Skin epidermis (tissue), 12 donors: Measurements from ENCODE around the gene TARBP2.

Experiments
- H3K27ac ChIP-seq, 21 experiments: fragments of 200-600 bp; sonication (generic) in 11 of 21; one replicate each; pipeline ENCODE4 v1.5.0; 2020; ENCODE audit warnings: mild to moderate bottlenecking in 3 of 21, inconsistent platforms in 2 of 21, moderate library complexity in 2 of 21
- H3K4me3 ChIP-seq, 7 experiments: fragments of 200-600 bp; sonication (generic) in 2 of 7; one replicate each; pipeline ENCODE4 v1.5.0; 2020; ENCODE audit warnings: inconsistent platforms in 2 of 7, mild to moderate bottlenecking in 2 of 7, moderate library complexity in 1 of 7

TARBP2 gene

DNA sequence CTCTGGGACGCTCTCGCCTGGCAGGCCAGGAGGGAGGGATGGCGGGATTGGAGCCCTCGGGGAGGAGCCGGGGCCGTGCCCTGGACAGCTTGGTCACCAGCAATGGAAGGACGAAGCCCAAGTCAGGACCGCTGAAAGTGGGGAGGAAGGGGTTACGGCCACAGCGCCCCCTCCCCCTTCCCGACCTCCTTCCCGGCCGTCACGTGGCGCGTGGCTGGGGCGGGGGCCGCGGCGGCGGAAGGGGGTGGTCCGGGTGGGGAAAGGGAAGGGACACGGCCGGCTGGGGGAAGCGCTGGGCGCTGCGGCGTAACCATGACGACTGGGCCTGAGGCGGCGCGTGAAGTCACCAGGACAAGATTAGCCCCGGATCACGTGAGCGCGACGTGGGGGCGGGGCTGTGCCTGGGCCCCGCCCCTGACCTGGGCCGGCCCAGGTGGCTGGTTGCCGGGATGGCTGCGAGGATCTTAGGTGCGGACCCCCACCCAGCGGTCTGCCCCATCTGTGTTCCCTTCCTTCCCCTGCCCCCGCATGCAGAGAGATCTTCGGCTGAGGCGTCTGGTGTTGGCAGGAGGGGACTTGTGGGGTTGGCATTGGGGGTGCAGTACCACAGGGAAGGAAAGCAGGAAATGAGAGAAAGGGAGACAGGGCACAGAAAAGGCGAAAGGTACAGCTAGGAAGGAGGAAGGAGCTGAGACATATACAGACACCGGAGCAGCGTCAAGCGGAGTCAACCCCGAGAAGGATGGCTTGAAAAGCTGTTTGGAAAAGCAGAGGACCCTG, 8.1 kb upstream of the TARBP2 start:
- Histone ChIP-seq H3K4me3 (peak overlapping the region; percentile 29 to 58 (median 44)), H3K27ac (peak overlapping the region; percentile 39 to 88 (median 78))

DNA sequence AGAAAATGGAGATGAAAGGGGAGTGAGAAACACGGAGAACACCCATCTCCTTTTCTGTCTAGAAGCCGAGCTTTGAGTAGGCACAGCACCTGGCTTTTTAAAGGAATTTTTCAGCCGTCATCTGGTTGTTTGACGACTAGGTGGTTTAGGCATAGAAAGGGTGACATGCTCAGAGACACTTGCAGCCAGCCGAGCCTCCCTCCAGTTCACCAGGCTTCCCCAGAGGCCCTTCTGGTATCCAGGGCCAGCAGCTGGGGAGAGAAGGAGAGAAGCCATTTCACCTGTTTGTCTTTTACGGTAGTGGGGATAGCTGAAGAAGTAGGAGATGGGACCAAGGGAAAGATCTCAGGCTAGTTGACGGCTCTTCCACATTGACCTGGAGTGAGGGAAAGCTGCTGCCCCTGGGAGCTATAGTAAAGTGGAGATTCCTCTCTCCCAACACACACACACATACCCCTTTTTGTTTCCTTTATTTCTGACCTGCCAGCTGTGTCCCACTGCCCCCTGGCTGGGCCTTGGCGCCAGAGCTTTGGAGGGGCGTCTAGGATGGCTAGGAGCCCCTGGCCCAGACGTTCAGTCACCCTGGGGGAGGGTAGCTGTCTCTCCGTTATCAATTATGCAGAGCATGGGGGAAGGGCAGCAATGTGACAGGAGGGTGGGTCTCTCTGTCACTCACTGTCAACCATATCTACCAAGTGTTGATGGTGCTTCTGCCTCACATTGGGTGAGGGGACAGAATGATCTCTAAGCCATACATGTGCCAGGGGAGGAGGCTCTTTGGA, 7.3 kb upstream of the TARBP2 start:
- Histone ChIP-seq H3K27ac (peak overlapping the region in 18 of 21 experiments; percentile 59 to 88 (median 79)), H3K4me3 (peak overlapping the region in 6 of 7 experiments; percentile 35 to 58 (median 45))

DNA sequence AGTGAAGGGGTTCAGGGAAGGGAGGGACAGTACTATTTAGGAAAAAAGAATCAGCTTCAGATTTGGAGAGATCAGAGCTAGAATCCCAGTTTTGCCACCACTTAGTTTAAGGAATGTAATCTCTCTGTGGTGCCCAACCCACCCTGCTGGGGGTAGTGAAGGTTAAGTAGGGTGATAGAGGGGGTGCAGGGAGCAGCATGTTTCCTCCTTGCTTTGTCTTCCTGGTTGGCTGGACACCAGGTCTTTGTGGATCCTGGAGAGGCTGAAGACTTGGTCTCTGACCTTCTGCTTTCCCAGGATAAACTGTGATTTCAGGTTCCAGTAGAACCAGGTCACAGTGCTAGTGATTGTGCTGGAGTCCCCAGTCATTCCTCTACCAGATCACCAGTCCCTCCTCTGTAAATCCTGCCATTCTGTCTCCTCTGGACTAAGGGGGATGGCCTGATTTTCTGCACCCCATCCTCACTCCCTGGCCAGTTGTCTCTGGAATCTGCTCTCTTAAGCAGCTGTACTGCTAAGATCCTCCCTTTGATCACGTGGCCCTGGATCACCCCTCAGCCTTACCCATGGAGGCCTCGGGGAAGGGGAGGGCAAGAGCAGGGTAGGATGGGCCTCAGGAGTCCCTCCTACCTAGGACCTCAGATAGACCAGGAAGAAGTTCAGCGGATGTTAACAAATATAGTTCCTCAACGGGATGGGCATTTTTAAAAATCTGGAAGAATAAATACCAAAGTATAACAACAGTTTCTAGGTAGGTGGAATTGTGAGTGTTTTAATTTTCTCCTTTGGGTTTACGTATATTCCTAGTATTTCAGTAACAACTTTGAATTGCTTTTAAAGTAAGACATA, 5.0 kb upstream of the TARBP2 start:
- Histone ChIP-seq H3K4me3 (no peak overlapping the region), H3K27ac (peak overlapping the region in 10 of 21 experiments; percentile 6 to 71 (median 58))

DNA sequence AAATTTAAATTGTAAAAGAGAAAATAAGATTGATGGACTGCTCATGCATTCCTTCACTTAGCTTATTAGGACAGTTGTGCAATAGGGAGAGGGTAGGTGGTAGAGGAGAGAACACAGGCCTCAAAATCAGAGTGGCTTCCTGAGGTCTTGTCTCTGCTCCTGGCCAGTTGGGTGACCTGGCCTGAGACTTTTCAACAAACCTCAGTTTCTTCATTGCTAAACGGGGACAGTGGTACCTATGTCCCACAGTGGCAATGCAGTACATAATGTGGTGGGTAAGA, 4.4 kb upstream of the TARBP2 start:
- peak overlapping the region in 7 of 21 experiments; percentile 6 to 71 (median 49) for H3K27ac ChIP-seq
- H3K4me3 ChIP-seq, result no peak overlapping the region

DNA sequence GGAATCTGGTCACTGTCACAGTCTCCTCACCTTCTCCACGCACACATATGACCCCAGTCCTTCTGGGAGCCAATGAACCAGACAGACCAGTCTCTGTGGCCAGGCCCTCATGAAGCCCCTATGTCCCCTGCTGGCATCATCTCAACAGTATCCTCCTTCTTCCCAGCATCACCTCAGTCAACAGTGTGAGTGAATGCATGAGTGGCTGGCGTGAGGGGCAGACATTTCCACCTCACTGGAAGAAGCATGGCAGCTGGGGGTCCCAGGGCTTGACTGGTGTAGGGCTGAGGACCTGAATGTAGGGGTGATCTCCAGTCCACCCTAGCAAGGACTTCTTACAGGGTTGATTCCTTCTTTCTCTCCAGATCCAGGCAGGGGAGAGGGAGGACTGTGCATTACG, 3.6 kb upstream of the TARBP2 start:
- Histone ChIP-seq H3K27ac (peak overlapping the region in 3 of 21 experiments; percentile 5 to 49 (median 8)), H3K4me3 (no peak overlapping the region)

DNA sequence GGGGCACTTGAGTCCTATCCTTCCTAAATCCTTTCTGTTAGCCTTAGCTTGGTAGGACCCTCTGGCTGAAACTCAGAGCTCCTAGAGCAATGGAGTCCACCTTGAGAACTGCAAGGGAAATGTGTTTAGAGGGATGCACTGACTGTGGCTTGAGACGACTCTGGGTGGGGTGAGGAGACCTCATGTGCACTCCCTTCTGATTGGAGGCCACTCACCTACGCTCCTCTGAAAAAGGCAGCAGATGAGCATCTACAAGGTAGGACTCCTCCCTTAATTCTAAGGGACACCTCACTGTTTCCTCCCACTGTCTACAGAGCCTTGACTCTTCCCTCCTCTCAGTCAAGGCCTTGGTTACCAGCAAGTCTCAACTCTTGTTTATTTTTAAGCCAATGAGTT, 2.9 kb upstream of the TARBP2 start:
- peak overlapping the region in 1 of 7 experiments; percentile 70 for H3K4me3 ChIP-seq
- peak overlapping the region in 5 of 21 experiments; percentile 12 to 95 (median 91) for H3K27ac ChIP-seq

DNA sequence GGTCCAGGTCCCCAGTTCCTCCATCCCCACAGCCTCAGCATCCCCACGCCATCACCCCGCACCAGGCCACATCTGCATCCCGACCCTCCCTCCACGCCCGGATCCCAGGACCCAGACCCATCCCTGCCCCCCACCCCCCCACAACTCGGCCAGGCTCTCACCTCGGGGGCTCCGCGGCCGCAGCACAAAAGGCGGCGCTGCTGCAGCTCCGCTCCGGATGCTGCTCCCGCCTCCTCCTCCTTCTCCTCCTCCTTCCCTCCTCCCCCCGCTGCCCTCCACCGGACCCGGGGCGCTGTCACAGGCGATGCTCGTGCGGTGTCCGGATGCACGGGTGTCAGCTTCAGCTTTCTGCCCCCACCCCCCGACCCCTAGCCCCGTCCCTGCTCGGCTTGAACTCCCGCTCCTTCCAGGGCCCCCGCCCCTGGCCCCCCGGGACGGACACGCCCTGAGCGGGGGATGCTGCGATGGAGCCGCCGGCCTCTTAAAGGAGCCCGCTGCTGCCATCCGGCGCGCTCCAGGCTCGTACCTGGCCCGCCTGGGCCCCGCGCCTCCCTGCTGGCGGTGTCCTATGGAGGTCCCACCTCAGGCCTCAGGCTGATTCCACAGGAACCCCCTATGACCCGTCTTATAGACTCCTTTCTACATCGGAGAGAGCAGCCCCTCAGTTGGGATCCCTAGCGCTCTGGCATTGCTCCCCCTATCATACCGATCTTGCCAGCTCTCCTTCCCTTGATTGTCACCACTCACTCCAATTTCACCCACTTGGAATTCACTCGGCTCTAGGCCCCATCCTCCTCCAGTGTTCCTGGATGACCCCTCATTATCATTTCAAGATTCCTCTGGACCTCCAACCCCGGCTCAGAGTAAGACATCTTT, 1.6 kb upstream of the TARBP2 start, which contains the start of gene MAP3K12:
Gene MAP3K12 (minus strand): TSS at position 193 of the 876 bp plus-strand sequence. CDS start 12,067 bp downstream, outside the sequence.
- Histone ChIP-seq H3K4me3 (peak within 1 kb of the TSS; percentile 59 to 70 (median 62)), H3K27ac (peak within 1 kb of the TSS; percentile 55 to 99 (median 95))

DNA sequence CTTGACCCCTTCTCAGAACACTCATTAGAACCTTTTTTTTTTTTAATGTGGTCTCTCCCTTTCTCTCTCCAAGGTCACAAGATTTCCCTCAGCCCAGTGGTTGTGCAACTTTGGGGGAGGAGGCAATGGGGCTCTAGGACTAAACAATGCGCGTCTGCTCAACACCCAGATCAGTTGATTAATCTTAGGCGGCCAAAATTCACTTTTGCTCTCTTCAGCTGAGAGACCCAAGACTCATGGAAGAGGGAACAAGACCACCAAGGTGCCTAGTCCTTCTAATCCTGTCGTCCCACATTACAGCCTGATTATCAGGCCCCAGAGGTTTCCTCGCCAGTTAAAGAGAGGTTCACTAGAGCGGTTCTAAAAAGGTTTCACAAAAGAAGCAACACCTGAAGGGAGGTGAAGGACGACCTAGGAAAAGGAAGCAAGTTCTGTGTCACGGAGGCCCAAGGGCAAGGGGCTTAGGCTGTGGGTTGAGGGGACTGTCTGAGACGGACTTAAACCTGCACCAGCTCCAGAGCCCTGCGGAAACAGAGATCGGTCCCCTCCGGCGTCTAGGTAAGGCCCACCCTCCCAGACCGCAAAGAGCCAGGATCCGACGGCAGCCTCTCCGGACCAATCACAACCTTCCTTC, 824 bp upstream of the TARBP2 start:
- peak overlapping the region; percentile 55 to 99 (median 95) for H3K27ac ChIP-seq

DNA sequence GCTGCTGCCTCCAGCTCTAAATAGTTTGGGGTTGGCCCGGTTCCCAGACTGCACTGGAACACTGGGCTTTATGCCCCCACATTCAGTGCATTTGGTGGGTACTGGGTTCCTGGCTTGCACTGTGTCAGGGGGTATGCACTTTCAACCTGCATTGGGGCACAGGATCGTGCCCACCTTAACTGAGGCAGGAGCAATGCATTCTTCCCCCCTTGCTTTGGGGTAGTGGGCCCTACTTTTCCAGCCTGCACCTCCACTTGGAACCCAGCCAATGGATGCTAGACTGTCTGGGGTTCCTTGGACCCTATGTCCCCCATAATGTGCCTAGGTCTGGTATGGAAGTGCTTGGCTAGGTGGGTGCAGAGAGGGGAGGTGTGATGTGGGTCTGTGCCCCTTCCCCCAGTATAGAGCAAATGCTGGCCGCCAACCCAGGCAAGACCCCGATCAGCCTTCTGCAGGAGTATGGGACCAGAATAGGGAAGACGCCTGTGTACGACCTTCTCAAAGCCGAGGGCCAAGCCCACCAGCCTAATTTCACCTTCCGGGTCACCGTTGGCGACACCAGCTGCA, 615 bp downstream of the TARBP2 start:
- Histone ChIP-seq H3K4me3 (peak overlapping the region; percentile 48 to 70 (median 62)), H3K27ac (peak overlapping the region in 20 of 21 experiments; percentile 88 to 99 (median 95))

More for the DNA sequence above, 824 bp upstream of the TARBP2 start:
- peak overlapping the region; percentile 59 to 70 (median 62) for H3K4me3 ChIP-seq

DNA sequence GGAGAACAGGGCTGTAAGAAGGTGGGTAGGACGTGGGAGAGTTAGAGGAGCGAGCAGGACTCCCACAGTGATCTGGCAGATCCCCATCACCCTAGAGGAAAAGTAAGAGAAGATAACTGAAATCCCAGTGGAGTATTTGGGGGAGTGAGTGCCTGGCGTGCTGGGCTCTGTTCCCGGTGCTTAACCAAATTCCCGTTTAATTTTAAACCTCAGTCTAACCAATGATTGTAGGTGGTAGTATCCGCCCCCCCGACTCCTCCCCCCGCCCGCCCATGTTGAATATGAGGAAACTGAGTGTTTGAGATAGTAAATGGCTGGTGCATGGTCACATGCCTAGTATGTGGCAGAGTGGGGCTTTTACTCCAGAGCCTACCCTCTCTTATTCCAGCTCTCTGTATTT, 1.2 kb downstream of the TARBP2 start:
- peak overlapping the region in 16 of 21 experiments; percentile 9 to 98 (median 90) for H3K27ac ChIP-seq
- peak overlapping the region in 1 of 7 experiments; percentile 60 for H3K4me3 ChIP-seq

DNA sequence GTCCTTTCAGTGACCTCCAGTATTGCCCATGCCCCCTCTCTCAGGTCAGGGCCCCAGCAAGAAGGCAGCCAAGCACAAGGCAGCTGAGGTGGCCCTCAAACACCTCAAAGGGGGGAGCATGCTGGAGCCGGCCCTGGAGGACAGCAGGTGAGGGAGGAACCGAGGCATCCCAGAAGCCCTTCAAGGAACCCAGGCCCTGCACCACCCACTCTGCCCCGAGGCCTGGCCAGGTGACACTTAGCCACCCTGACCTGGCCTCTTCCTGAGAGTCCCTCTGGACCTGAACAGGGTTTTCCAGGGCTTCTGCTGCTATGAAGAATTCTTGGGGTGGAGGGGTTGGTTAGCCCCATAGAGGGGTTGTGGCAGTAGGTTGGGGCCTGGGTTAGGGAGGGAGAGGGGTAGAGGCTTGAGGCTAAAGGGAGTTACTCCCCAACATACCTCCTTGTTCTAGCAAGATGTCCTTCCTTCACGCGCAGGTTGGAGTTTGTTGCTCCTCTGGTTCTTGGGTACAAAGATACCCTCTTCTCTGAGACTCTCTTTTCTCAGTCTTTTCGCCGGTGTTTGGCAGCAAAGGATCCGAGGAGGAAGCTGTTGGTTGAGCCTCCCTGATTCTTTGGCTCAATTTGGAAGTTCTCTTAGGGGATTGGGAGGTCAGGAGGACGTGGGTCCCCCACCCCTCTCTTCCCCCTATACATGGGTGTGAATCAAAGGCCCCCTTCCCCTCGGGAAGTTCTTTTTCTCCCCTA, 2.1 kb downstream of the TARBP2 start:
- peak overlapping the region in 11 of 21 experiments; percentile 9 to 98 (median 53) for H3K27ac ChIP-seq
- H3K4me3 ChIP-seq, result no peak overlapping the region

DNA sequence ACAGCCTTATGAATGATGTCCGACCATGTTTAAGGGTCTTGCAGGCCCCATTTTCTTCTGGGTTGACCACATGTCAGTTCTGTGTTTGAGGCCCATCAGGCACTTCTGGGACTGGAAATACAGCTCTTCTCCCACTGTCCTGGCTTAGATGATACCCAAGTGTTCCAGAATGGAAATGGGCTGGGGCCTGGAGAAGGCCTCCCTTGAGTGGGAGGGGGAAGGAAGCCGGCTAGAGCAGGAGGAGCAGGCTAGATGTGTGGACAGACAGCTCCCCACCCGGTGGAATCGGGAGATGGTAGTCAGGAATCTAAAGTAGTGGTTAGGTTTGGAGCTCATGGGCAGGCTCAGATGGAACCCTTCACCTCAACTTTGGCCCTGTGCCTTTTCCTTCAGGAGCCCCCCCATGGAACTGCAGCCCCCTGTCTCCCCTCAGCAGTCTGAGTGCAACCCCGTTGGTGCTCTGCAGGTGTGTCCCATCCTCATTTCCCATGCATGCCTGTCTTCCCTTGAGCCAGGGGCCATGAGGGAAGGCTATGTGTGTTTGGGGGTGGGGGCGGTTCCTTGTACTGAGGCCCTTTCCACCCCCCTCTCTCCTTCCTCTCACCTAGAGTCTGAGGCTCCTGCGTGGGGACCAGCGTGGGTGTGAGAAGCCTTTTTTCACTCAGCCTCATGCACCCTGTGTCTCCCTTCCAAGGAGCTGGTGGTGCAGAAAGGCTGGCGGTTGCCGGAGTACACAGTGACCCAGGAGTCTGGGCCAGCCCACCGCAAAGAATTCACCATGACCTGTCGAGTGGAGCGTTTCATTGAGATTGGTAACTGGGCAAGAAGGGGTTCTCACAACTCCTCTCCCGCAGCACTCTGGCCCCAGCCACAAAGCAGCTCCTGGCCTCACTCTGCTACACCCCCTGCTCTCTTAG, 3.2 kb downstream of the TARBP2 start:
- H3K4me3 ChIP-seq, result no peak overlapping the region
- H3K27ac ChIP-seq, result peak overlapping the region in 4 of 21 experiments; percentile 7 to 67 (median 47)

DNA sequence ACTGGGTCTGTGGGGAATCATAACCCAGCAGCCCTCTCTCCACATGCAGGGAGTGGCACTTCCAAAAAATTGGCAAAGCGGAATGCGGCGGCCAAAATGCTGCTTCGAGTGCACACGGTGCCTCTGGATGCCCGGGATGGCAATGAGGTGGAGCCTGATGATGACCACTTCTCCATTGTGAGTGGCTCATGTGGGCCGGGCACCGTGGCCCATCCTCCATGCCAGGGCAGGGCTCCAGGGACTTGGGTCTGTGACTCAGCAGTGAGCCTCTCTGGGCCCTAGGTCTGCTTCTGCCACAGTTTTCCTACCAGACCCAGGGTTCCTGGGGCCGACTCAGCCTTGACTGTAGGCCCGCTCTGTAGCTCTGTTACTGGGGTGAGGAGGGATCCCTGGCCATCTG, 4.0 kb downstream of the TARBP2 start:
- Histone ChIP-seq H3K27ac (peak overlapping the region in 6 of 21 experiments; percentile 15 to 44 (median 26)), H3K4me3 (no peak overlapping the region)

DNA sequence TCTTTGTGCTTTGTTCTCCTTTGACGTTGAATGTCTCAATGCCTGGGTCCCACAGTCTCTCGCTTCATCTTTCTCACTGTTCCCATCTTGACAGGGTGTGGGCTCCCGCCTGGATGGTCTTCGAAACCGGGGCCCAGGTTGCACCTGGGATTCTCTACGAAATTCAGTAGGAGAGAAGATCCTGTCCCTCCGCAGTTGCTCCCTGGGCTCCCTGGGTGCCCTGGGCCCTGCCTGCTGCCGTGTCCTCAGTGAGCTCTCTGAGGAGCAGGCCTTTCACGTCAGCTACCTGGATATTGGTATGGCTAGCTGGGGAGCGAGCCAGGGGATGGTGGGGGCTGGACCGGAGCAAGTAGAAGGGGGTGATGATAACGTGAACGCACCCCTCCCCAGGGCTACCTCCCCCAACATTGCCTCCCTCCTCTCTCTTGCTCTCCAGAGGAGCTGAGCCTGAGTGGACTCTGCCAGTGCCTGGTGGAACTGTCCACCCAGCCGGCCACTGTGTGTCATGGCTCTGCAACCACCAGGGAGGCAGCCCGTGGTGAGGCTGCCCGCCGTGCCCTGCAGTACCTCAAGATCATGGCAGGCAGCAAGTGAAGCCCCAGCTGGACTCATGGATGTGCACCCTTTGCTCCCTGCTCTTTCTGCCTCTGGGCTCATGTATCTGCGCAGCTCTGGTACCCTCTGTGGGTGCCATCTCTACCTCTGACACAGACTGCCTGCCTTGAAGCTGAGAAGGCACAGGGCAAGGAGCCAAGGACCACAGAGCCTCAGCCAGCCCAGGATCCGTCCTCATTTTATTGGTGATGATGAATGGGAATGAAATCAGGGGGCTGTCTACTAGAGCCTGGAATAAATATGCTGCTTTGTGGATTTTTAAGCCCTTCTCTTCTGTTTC, 4.7 kb downstream of the TARBP2 start:
- Histone ChIP-seq H3K27ac (peak overlapping the region in 5 of 21 experiments; percentile 17 to 53 (median 32)), H3K4me3 (no peak overlapping the region)

DNA sequence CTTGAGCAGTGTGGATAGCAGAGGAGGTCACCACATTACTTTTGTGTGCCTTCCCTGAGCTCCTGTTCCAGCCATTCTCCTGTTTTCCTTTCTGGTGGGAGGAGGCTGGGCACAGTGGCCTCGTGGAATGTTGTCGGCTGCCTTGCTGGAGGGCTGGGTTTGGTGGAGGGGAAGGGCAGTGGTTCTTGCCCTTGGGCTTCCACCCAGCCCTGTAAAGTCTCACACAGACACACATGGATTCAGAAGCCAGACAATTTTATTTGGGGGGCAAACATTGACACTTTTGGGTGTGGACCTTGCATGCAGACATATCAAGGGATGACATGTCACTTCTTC, 5.3 kb downstream of the TARBP2 start:
- Histone ChIP-seq H3K27ac (peak overlapping the region in 3 of 21 experiments; percentile 13 to 23 (median 15)), H3K4me3 (no peak overlapping the region)
